Activated naive CD4-positive, alpha-beta T cell treated with anti-CD3 and anti-CD28 coated beads, Interleukin-2, amount 10 ng/mL, durations not matched to agents 7 days and 5 days (primary cell): Measurements from ENCODE around the gene TTBK1.

ENCODE experiments used
- CTCF ChIA-PET: fragments of 350-600 bp; sonication (Branson Sonifier 250); formaldehyde crosslinking; loops from one replicate; lab custom pipeline; 2021; ENCODE audit warnings: antibody characterized with exemption; lab: Charles Lee
- DNase-seq: peaks from one replicate; pipeline ENCODE4 v3.0.0-alpha.2; 2020
- H3K27ac Mint-ChIP-seq: one replicate; pipeline ENCODE4 v1.8.0; 2021; ENCODE audit warnings: mild to moderate bottlenecking, moderate library complexity, mixed read lengths
- H3K27me3 Mint-ChIP-seq: one replicate; pipeline ENCODE4 v1.8.0; 2021; ENCODE audit warnings: mild to moderate bottlenecking, mixed read lengths
- H3K36me3 Mint-ChIP-seq: one replicate; pipeline ENCODE4 v1.8.0; 2021; ENCODE audit warnings: mixed read lengths
- H3K4me1 Mint-ChIP-seq: one replicate; pipeline ENCODE4 v1.8.0; 2021; ENCODE audit warnings: mixed read lengths
- H3K4me3 Mint-ChIP-seq: one replicate; pipeline ENCODE4 v1.8.0; 2021; ENCODE audit warnings: mild to moderate bottlenecking, moderate library complexity, mixed read lengths
- H3K9me3 Mint-ChIP-seq: one replicate; pipeline ENCODE4 v1.8.0; 2021; ENCODE audit warnings: mixed read lengths

The TTBK1 gene

DNA sequence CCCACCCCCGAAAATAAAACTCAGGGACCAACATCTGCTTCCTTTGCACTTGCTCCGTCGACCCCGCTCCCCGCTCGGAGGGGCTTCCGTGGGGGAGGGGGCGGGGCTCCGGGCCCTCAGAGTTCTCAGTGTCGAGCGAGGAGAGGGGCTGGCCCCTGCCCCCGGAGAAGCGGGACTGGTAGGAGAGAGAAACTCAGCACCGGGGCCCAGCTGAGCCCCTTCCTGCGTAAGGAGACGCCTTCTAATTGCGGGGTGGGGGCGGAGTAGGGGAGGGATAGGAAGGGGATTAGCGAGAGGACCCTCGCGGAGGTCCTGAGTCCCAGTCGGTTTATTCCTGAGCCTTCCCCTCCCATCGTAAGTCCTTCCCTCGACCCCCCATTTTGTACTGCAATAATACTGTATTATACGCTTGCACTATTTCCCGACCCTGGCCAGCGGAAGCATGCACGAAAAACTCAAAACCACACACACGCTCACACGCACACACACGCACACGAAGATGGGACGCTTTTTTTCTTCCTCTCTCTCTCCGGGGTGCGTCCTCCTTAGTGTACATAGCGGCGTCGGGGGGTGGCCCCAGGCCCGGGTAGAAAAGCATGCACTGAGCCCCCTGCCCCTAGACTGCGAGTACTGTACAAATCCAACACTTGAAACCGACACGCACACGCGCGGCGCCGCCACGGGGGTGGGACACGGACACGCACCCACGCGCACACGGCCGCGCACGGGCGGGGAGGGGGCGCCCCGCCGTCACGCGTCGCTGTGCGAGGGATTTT is 32.7 kb downstream of the TTBK1 start:
- Mint-ChIP-seq H3K36me3 (no peaks in the 10 kb centered on the region), H3K9me3 (no peaks in the 10 kb centered on the region), H3K4me3 (peak overlapping the region; percentile 60), H3K27me3 (peaks cover 97% of the 10 kb centered on the region), H3K4me1 (peaks cover 44% of the 10 kb centered on the region), H3K27ac (no peak overlapping the region)
- CTCF ChIA-PET, result no interaction called here
- peak; percentile 63 for DNase-seq

DNA sequence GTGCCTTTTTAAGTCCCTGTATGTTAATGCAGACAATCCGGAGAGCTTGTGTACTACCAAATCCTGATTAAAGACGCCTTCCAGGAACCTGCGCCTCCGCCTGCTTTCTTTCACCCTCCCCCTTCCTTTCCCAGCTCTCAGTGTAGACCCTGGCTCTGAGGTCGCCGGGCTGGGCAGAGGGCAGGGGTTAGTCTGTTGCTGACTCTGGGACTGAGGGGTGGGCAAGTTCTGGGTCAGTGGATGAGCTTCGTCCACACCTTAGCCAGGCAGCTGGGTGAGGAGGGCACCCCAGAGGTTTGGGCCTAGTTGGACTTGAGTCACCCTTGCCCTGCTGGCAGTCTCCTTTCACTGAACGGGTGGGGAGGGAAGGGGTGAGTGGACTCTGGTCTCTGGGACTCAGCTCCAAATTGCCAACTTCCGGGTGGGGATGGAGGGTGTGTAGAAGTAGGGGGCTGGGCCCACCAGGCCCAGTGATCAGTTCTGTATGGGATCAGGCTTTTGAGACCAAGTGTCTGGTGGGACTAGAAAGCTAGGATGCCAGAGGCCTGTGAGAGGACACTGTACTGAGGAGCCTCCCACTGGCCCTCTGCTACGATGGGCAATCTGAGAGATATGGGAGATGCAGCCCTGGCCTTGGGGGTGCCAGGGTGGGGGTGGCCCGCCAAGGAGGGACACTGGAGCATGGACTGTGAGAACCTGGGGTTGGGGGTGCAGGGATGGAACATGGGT is 33.5 kb downstream of the TTBK1 start:
- DNase-seq, result no peak
- Mint-ChIP-seq H3K4me3 (no peak overlapping the region), H3K36me3 (no peaks in the 10 kb centered on the region), H3K27ac (no peak overlapping the region), H3K9me3 (no peaks in the 10 kb centered on the region), H3K4me1 (peaks cover 44% of the 10 kb centered on the region), H3K27me3 (peaks cover 98% of the 10 kb centered on the region)
- CTCF ChIA-PET, result no interaction called here

DNA sequence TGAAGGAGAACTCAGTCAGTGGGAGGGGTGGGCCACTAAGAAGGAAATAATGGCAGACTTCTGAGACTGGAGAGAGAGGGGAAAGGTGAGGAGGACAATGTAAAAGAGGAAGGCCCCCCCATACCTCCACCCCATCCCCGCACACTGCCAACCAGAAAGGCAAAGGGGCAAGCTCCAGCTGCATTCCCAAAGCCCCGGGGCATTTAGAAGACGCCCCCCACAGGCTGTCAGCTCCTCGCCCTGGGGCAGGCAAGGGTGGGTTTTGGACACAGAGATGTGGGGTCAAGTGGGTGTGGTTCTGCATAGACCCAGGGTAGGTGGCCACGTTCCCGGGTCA is 34.0 kb downstream of the TTBK1 start:
- H3K27me3 Mint-ChIP-seq, result peaks cover 98% of the 10 kb centered on the region
- no peak overlapping the region for H3K27ac Mint-ChIP-seq
- no peaks in the 10 kb centered on the region for H3K9me3 Mint-ChIP-seq
- no peaks in the 10 kb centered on the region for H3K36me3 Mint-ChIP-seq
- no peak for DNase-seq
- CTCF ChIA-PET, result no interaction called here
- peaks cover 46% of the 10 kb centered on the region for H3K4me1 Mint-ChIP-seq
- H3K4me3 Mint-ChIP-seq, result no peak overlapping the region

DNA sequence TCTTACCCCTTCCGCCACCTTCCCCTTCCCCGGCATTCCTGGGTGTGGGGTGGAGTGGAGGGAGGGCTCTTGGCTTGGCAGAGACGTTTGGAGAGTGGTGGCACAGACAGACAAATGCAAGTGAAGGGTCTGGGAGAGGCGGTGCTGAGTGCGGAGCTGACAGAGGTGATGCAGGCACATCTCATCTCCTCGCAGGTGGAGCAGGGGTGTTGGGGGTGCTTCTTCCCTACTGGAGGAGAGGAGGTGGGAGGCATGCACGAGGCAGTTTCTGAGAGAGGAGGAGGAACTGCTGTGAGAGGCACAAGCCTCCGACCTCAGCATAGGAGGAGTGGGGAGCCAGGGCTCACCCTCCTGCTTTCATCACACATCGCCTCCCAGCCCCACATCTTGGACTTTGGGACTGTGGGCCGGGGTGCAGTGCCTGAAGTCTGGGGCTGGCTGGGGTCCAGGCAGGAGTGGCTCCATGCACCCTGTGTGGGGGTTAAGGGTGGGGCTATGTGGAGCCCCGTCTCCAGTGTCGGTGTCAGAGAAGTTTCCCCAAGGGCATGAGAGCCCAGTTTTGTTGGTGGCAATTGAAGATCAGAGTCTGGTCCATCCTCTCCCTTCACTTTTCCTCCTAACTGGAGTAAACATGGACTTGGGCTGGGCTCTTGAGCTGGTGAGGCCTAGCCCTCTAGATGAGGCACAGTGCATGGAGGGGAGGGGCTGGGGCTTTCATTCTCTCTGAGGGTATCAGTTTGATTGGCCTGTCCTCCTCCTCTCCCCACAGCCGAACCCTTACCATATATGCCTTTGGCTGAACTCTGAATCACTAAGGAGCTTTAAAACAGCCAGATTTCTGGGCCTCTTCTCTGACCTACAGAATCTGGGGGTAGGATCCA is 34.6 kb downstream of the TTBK1 start:
- peaks cover 46% of the 10 kb centered on the region for H3K4me1 Mint-ChIP-seq
- peaks cover 99% of the 10 kb centered on the region for H3K27me3 Mint-ChIP-seq
- H3K36me3 Mint-ChIP-seq, result no peaks in the 10 kb centered on the region
- H3K9me3 Mint-ChIP-seq, result no peaks in the 10 kb centered on the region
- H3K27ac Mint-ChIP-seq, result no peak overlapping the region
- no peak overlapping the region for H3K4me3 Mint-ChIP-seq
- CTCF ChIA-PET, result no interaction called here
- no peak for DNase-seq

GRCh38 chr6:43278524-43279078 is 35.3 kb downstream of the TTBK1 start:
- H3K36me3 Mint-ChIP-seq, result no peaks in the 10 kb centered on the region
- DNase-seq, result no peak
- H3K4me1 Mint-ChIP-seq, result peaks cover 46% of the 10 kb centered on the region
- CTCF ChIA-PET, result no interaction called here
- no peak overlapping the region for H3K27ac Mint-ChIP-seq
- H3K27me3 Mint-ChIP-seq, result peaks cover 99% of the 10 kb centered on the region
- H3K9me3 Mint-ChIP-seq, result no peaks in the 10 kb centered on the region
- H3K4me3 Mint-ChIP-seq, result no peak overlapping the region

DNA sequence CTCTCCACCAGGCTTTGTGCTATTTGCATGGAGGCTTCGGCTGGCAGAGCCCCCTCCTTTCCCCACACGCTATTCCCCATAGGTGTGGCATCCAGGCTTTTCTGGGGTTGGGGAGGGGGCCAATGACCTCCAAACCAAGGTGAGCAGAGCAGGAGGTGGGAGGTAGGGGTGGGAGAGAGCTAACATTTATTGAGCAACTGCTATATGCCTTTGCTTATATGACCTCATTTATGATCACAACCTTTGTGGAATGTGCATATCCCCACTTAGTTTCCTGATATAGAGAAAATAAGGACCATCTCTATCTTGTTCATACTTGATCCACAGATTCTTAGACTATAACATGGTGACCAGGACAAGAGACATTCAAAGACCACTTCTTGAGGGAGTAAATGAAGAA is 37.0 kb downstream of the TTBK1 start:
- DNase-seq, result no peak
- H3K27me3 Mint-ChIP-seq, result peaks cover 97% of the 10 kb centered on the region
- CTCF ChIA-PET, result interaction anchor here (0.9 to 2.4 kb wide), 4 partner anchors 9 to 51 kb away, joined by 4 to 7 read pairs (median 4); partner anchors contain the start of genes CRIP3 and DNPH1

GRCh38 chr6:43282060-43282459 is 38.8 kb downstream of the TTBK1 start:
- CTCF ChIA-PET, result interaction anchor here (0.9 to 2.4 kb wide), 2 partner anchors 19 to 225 kb away, joined by 3 to 7 read pairs; no protein-coding TSS in a partner anchor
- Mint-ChIP-seq H3K4me1 (peaks cover 24% of the 10 kb centered on the region), H3K4me3 (no peak overlapping the region), H3K27me3 (peaks cover 97% of the 10 kb centered on the region), H3K27ac (no peak overlapping the region), H3K9me3 (no peaks in the 10 kb centered on the region), H3K36me3 (no peaks in the 10 kb centered on the region)
- DNase-seq, result no peak

More for the DNA sequence above, 37.0 kb downstream of the TTBK1 start:
- Mint-ChIP-seq H3K4me3 (no peak overlapping the region), H3K9me3 (no peaks in the 10 kb centered on the region), H3K36me3 (no peaks in the 10 kb centered on the region), H3K4me1 (peaks cover 35% of the 10 kb centered on the region), H3K27ac (no peak overlapping the region)

DNA sequence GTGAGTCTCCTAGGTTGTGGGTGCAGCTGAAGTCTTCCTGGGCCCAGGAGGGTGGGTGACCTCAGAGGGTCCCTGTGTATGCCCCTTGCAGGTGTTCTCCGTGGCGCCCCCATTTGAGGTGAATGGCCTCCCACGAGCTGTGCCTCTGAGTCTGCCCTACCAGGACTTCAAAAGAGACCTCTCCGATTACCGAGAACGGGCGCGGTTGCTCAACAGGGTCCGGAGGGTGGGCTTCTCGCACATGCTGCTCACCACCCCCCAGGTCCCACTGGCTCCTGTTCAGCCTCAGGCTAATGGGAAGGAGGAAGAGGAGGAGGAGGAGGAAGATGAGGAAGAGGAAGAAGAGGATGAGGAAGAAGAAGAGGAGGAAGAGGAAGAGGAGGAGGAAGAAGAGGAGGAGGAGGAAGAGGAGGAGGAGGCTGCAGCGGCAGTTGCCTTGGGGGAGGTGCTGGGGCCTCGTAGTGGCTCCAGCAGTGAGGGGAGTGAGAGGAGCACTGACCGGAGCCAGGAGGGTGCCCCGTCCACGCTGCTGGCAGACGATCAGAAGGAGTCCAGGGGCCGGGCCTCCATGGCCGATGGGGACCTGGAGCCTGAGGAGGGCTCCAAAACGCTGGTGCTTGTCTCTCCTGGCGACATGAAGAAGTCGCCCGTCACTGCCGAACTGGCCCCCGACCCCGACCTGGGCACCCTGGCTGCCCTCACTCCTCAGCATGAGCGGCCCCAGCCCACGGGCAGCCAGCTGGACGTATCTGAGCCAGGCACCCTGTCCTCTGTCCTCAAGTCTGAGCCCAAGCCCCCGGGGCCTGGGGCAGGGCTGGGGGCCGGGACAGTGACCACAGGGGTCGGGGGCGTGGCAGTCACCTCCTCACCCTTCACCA is 39.6 kb downstream of the TTBK1 start:
- peaks cover 22% of the 10 kb centered on the region for H3K4me1 Mint-ChIP-seq
- H3K36me3 Mint-ChIP-seq, result no peaks in the 10 kb centered on the region
- CTCF ChIA-PET, result interaction anchor here (0.6 kb wide), 1 partner anchor 37 kb away, joined by 3 read pairs; no protein-coding TSS in a partner anchor
- no peak for DNase-seq
- peaks cover 97% of the 10 kb centered on the region for H3K27me3 Mint-ChIP-seq
- no peak overlapping the region for H3K27ac Mint-ChIP-seq
- H3K9me3 Mint-ChIP-seq, result no peaks in the 10 kb centered on the region
- no peak overlapping the region for H3K4me3 Mint-ChIP-seq

GRCh38 chr6:43283514-43283901 is 40.2 kb downstream of the TTBK1 start:
- Mint-ChIP-seq H3K36me3 (no peaks in the 10 kb centered on the region), H3K4me3 (no peak overlapping the region), H3K9me3 (no peaks in the 10 kb centered on the region), H3K4me1 (peaks cover 15% of the 10 kb centered on the region), H3K27me3 (peaks cover 96% of the 10 kb centered on the region), H3K27ac (no peak overlapping the region)
- no peak for DNase-seq
- CTCF ChIA-PET, result no interaction called here

- H3K4me3 Mint-ChIP-seq, result no peak overlapping the region
- CTCF ChIA-PET, result no interaction called here
- no peaks in the 10 kb centered on the region for H3K9me3 Mint-ChIP-seq
- no peak overlapping the region for H3K27ac Mint-ChIP-seq
- no peak for DNase-seq
- peaks cover 92% of the 10 kb centered on the region for H3K27me3 Mint-ChIP-seq
- peaks cover 13% of the 10 kb centered on the region for H3K4me1 Mint-ChIP-seq
- no peaks in the 10 kb centered on the region for H3K36me3 Mint-ChIP-seq
Measured at GRCh38 chr6:43283905-43284304, 40.6 kb downstream of the TTBK1 start.

- H3K4me1 Mint-ChIP-seq, result peaks cover 5% of the 10 kb centered on the region
- H3K36me3 Mint-ChIP-seq, result no peaks in the 10 kb centered on the region
- no peak for DNase-seq
- H3K27ac Mint-ChIP-seq, result no peak overlapping the region
- peaks cover 81% of the 10 kb centered on the region for H3K27me3 Mint-ChIP-seq
- no peaks in the 10 kb centered on the region for H3K9me3 Mint-ChIP-seq
- CTCF ChIA-PET, result no interaction called here
- H3K4me3 Mint-ChIP-seq, result no peak overlapping the region
Measured at GRCh38 chr6:43284991-43285781, 41.9 kb downstream of the TTBK1 start.

DNA sequence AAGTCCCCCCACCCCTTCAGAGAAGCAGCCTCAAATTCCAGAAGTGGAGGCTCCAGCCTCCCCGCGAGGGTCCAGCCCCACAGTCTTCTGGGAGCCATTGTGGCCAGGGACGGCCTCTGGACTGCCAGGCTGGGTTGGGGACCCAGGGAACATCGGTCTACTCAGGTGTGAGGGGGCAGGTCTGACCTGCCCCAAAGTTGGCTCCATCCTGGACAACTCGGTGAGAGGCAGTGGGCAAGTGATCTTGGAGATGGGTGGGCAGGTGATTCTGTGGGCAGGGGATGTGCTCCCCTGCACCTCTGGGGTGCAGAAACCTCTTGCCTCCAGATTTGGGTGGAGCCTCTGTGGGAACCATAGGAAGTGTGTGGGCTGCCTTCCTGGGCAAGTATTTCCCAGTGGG is 42.6 kb downstream of the TTBK1 start:
- Mint-ChIP-seq H3K27me3 (peaks cover 81% of the 10 kb centered on the region), H3K4me1 (peaks cover 2% of the 10 kb centered on the region), H3K27ac (no peak overlapping the region), H3K9me3 (no peaks in the 10 kb centered on the region), H3K36me3 (no peaks in the 10 kb centered on the region), H3K4me3 (no peak overlapping the region)
- no peak for DNase-seq
- CTCF ChIA-PET, result no interaction called here
